DOHH2 (cell line): ENCODE results near the gene STUB1.

Experiments
- H3F3A ChIP-seq: fragments of 200-600 bp; sonication (generic), shearing (Covaris generic); 2 replicates; pipeline ENCODE4 v1.6.0; 2016; ENCODE audit warnings: antibody characterized with exemption, mild to moderate bottlenecking; ENCODE audit not compliant: control insufficient read depth, insufficient read depth
- H3K27ac ChIP-seq: fragments of 200-600 bp; sonication (generic); 2 replicates; pipeline ENCODE4 v1.5.1; 2014; ENCODE audit warnings: low read depth, mild to moderate bottlenecking, low read length, moderate library complexity
- H3K27me3 ChIP-seq: fragments of 200-600 bp; sonication (generic); 2 replicates; pipeline ENCODE4 v1.6.1; 2014; ENCODE audit warnings: mild to moderate bottlenecking, low read length, mixed read lengths; ENCODE audit not compliant: control insufficient read depth
- H3K36me3 ChIP-seq: fragments of 200-600 bp; sonication (generic); 2 replicates; pipeline ENCODE4 v1.6.1; 2014; ENCODE audit warnings: mild to moderate bottlenecking, low read length, moderate library complexity, mixed read lengths; ENCODE audit not compliant: control insufficient read depth
- H3K4me1 ChIP-seq: fragments of 200-600 bp; sonication (generic); 2 replicates; pipeline ENCODE4 v1.6.1; 2014; ENCODE audit warnings: mild to moderate bottlenecking, low read length, mixed read lengths; ENCODE audit not compliant: control insufficient read depth
- H3K4me2 ChIP-seq: fragments of 200-600 bp; sonication (generic); 2 replicates; pipeline ENCODE4 v1.6.0; 2014; ENCODE audit warnings: mild to moderate bottlenecking, low read length, moderate library complexity
- H3K4me3 ChIP-seq: fragments of 200-600 bp; sonication (generic); 2 replicates; pipeline ENCODE4 v1.5.1; 2014; ENCODE audit warnings: mild to moderate bottlenecking, low read length, mixed read lengths
- H3K79me2 ChIP-seq: fragments of 200-600 bp; sonication (generic); 2 replicates; pipeline ENCODE4 v1.6.1; 2014; ENCODE audit warnings: mild to moderate bottlenecking, low read length, mixed read lengths; ENCODE audit not compliant: control insufficient read depth
- H3K9me2 ChIP-seq: fragments of 200-600 bp; sonication (generic); replicated peaks from 2 replicates; pipeline ENCODE4 v1.6.1; 2014; ENCODE audit warnings: mild to moderate bottlenecking, low read length, mixed read lengths; ENCODE audit not compliant: control insufficient read depth
- H3K9me3 ChIP-seq: fragments of 200-600 bp; sonication (generic); 2 replicates; pipeline ENCODE4 v1.6.1; 2014; ENCODE audit warnings: antibody characterized with exemption, low read length, mixed read lengths; ENCODE audit not compliant: control insufficient read depth, insufficient read depth
- H4K20me1 ChIP-seq: fragments of 200-600 bp; sonication (generic); 2 replicates; pipeline ENCODE4 v1.6.0; 2014; ENCODE audit warnings: low read depth, mild to moderate bottlenecking, antibody characterized with exemption, low read length, moderate library complexity; ENCODE audit not compliant: control insufficient read depth, insufficient read depth
- EZH2phosphoT487 ChIP-seq: fragments of 200-600 bp; sonication (generic); IDR thresholded peaks from 2 replicates; pipeline ENCODE4 v1.6.1; 2017; ENCODE audit warnings: borderline replicate concordance, mild to moderate bottlenecking, antibody characterized with exemption, low read length, moderate library complexity, mixed read lengths
- TF ChIP-seq, protein P1 (sequence below): fragments of 200-600 bp; sonication (generic); IDR thresholded peaks from one replicate; pipeline ENCODE4 v1.5.1; 2014; ENCODE audit warnings: antibody characterized with exemption, mild to moderate bottlenecking, low read depth, low read length; ENCODE audit not compliant: poor library complexity, severe bottlenecking

STUB1 gene

DNA sequence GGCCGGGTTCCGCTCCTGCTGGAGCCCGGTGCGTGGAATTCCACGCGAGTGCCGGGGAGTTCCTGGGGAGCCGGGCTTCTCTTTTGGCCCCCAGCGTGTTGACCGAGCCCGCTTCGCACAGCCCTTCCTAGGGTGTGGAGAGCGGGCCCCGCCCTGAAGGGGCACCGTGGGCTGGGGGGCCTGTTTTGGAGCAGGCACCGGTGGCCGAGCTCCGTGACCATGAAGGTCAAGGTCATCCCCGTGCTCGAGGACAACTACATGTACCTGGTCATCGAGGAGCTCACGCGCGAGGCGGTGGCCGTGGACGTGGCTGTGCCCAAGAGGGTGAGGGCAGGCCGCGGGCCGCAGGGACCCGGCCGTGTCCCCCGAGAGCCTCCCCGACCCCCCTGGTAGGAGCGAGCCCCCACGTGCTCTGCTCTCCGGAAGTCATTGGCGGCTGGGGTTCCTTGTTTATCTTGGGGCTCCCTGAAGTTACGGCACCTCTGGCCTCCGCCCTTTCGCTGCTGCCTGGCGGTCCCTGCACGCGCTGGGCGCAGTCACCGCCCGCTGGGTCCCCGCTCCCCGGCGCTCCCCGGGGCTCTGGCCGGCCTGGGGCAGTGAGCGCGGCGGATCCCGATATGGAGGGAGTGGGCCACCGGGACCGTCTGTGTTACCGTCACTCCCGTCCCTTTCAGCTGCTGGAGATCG lies 47.2 kb downstream of the STUB1 start:
- H3K27me3 ChIP-seq: no peaks in the 10 kb centered on the region
- peak overlapping the region; percentile 85 for H3K4me2 ChIP-seq
- peak overlapping the region; percentile 85 for H3K4me3 ChIP-seq
- H3K9me2 ChIP-seq: no peaks in the 10 kb centered on the region
- H3K27ac ChIP-seq: peak overlapping the region; percentile 72
- peaks cover 47% of the 10 kb centered on the region for H3K36me3 ChIP-seq
- no peaks in the 10 kb centered on the region for H3K9me3 ChIP-seq
- no peak for TF ChIP-seq EZH2phosphoT487
- TF ChIP-seq, protein P1, sequence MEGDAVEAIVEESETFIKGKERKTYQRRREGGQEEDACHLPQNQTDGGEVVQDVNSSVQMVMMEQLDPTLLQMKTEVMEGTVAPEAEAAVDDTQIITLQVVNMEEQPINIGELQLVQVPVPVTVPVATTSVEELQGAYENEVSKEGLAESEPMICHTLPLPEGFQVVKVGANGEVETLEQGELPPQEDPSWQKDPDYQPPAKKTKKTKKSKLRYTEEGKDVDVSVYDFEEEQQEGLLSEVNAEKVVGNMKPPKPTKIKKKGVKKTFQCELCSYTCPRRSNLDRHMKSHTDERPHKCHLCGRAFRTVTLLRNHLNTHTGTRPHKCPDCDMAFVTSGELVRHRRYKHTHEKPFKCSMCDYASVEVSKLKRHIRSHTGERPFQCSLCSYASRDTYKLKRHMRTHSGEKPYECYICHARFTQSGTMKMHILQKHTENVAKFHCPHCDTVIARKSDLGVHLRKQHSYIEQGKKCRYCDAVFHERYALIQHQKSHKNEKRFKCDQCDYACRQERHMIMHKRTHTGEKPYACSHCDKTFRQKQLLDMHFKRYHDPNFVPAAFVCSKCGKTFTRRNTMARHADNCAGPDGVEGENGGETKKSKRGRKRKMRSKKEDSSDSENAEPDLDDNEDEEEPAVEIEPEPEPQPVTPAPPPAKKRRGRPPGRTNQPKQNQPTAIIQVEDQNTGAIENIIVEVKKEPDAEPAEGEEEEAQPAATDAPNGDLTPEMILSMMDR: no peak
- H3K79me2 ChIP-seq: no peaks in the 10 kb centered on the region
- 0 out of 2 replicates have a peak, but pooled peaks cover 3% of the 10 kb centered on the region for H4K20me1 ChIP-seq
- peaks cover 56% of the 10 kb centered on the region for H3K4me1 ChIP-seq
- peaks cover 10% of the 10 kb centered on the region; the same call in 1 of the 2 replicates for H3F3A ChIP-seq

DNA sequence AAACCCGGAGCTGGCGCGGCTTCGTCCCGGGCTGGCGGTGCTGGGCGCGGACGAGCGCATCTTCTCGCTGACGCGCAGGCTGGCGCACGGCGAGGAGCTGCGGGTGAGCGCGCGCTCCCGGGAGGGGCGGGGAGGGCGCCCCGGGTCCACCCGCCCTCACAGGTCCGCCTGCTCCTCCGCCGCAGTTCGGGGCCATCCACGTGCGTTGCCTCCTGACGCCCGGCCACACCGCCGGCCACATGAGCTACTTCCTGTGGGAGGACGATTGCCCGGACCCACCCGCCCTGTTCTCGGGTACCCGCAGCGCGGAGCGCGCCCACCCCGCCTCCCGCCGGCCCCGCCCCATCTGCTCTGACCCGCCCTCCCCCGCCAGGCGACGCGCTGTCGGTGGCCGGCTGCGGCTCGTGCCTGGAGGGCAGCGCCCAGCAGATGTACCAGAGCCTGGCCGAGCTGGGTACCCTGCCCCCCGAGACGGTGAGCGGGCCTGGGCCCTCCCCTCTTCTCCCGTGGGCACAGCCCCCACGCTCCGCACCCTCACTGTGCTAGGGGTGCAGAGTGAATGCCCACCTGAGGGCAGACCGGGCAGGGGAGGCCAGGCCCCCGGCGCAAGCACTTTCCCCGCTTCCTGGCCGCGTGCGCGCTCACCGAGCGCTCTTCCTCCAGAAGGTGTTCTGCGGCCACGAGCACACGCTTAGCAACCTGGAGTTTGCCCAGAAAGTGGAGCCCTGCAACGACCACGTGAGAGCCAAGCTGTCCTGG lies 48.1 kb downstream of the STUB1 start:
- Histone ChIP-seq H3K36me3 (peaks cover 47% of the 10 kb centered on the region), H3K79me2 (no peaks in the 10 kb centered on the region), H3K27ac (peak overlapping the region; percentile 72), H3K4me1 (peaks cover 56% of the 10 kb centered on the region), H3K4me3 (peak overlapping the region; percentile 85), H3K9me3 (no peaks in the 10 kb centered on the region), H3K27me3 (no peaks in the 10 kb centered on the region), H3K4me2 (peak overlapping the region; percentile 85), H4K20me1 (0 out of 2 replicates have a peak, but pooled peaks cover 2% of the 10 kb centered on the region), H3F3A (peaks cover 7% of the 10 kb centered on the region; the same call in 1 of the 2 replicates), H3K9me2 (no peaks in the 10 kb centered on the region)
- TF ChIP-seq EZH2phosphoT487: no peak
- TF ChIP-seq, protein P1: no peak

DNA sequence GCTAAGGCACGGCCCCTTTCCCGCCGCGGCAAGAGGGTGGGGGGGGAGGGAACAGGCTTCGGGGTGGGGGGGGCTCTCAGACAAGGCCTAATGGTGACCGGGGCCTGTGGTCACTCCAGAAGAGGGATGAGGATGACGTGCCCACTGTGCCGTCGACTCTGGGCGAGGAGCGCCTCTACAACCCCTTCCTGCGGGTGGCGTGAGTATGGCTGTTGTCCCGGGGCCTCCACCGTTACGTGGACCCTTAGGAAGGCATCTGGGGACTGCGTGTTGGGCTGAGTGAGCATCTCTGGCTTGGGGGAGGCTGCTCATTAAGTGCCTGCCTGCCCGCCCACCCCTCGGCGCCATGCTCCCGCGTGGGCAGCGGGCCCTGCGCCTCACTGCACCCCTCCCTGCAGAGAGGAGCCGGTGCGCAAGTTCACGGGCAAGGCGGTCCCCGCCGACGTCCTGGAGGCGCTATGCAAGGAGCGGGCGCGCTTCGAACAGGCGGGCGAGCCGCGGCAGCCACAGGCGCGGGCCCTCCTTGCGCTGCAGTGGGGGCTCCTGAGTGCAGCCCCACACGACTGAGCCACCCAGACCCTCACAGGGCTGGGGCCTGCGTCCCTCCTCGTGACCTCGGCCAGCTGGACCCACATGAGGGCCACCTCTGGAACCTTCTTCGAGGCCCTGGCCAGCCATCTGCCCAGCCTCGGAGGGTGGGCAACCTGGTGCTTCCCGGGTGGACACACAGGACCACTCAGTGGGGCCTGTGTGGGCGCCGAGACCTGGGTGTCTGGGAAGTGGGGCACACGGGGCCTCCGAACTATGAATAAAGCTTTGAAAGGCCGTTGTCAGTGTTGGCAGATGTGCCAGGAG lies 48.9 kb downstream of the STUB1 start:
- H3K9me3 ChIP-seq: no peaks in the 10 kb centered on the region
- peaks cover 51% of the 10 kb centered on the region for H3K36me3 ChIP-seq
- no peaks in the 10 kb centered on the region for H4K20me1 ChIP-seq
- peak overlapping the region; percentile 85 for H3K4me2 ChIP-seq
- 0 out of 2 replicates have a peak, but pooled peaks cover 2% of the 10 kb centered on the region for H3K79me2 ChIP-seq
- H3K4me3 ChIP-seq: peak overlapping the region; percentile 85
- H3K27ac ChIP-seq: peak overlapping the region; percentile 72
- H3K27me3 ChIP-seq: no peaks in the 10 kb centered on the region
- peaks cover 7% of the 10 kb centered on the region; the same call in 1 of the 2 replicates for H3F3A ChIP-seq
- TF ChIP-seq, protein P1: no peak
- no peak for TF ChIP-seq EZH2phosphoT487
- H3K9me2 ChIP-seq: no peaks in the 10 kb centered on the region
- H3K4me1 ChIP-seq: peaks cover 56% of the 10 kb centered on the region
